Vagina (tissue), 2 donors: ENCODE measurements around the gene ZNF160.

ENCODE experiments used
- CTCF ChIP-seq, 3 experiments: fragments of 450-650 bp in 2 of 3; fragments of 200-600 bp in 1 of 3; sonication (generic) in 1 of 3; IDR thresholded peaks; one replicate each; pipeline ENCODE4 v1.5.1; 2017 to 2019; ENCODE audit warnings: antibody characterized with exemption in 3 of 3, mild to moderate bottlenecking in 2 of 3, moderate library complexity in 2 of 3
- POLR2A ChIP-seq, 2 donors: fragments of 450-650 bp; IDR thresholded peaks; one replicate each; pipeline ENCODE4 v1.6.1; 2017; ENCODE audit warnings: antibody characterized with exemption in 2 of 2, mild to moderate bottlenecking in 2 of 2, moderate library complexity in 2 of 2
- POLR2AphosphoS5 ChIP-seq, 2 donors: sonication (generic); formaldehyde crosslinking; IDR thresholded peaks; one replicate each; pipeline ENCODE4 v1.9.0; 2017; ENCODE audit warnings: antibody characterized with exemption in 2 of 2, mild to moderate bottlenecking in 2 of 2, low read depth in 1 of 2; ENCODE audit not compliant: insufficient read depth in 1 of 2

- TF ChIP-seq POLR2A (IDR thresholded peaks at IDR 0.05) (no peak), CTCF (IDR thresholded peaks at IDR 0.05) (peak in 1 of 3 experiments; percentile 12), POLR2AphosphoS5 (IDR thresholded peaks at IDR 0.05; ENCODE audit: insufficient read depth in 1 of 2, low read depth in 1 of 2) (no peak)
These were observed 26.2 kb downstream of the ZNF160 start for GRCh38 chr19:53076984-53077383.
